Endothelial cell of umbilical vein (primary cell): Measurements from ENCODE around the gene TUFT1. TPM values are rescaled to one million over a fixed set of nuclear protein-coding genes. Genes with fewer than 3 reads are reported as not detected.

Experiments
- BruUV-seq: library from RNA; stranded (reverse); fragments of 400-500 nt; replicated peaks from 2 replicates; lab custom pipeline; 2021; lab: Mats Ljungman, UMichigan
- CTCF ChIA-PET: fragments of 300-600, 350-600 bp; sonication (Branson Sonifier 250); formaldehyde crosslinking; loops from one replicate; lab custom pipeline; 2021; ENCODE audit warnings: antibody characterized with exemption, inconsistent platforms; lab: Charles Lee
- POLR2A ChIA-PET: fragments of 300-600, 350-600 bp; sonication (Branson Sonifier 250); formaldehyde crosslinking; loops from one replicate; lab custom pipeline; 2021; ENCODE audit warnings: antibody characterized with exemption, inconsistent platforms; lab: Charles Lee
- DNase-seq: peaks from one replicate; pipeline ENCODE4 v3.0.0-alpha.2; 2011; ENCODE audit warnings: low read depth, low spot score
- FAIRE-seq: peaks from 2 replicates; lab custom pipeline; 2011; peaks lifted over from hg19 to GRCh38; lab: Jason Lieb, UNC
- H2AFZ ChIP-seq: 2 replicates; pipeline ENCODE4 v1.6.0; 2012; ENCODE audit warnings: low read depth, low read length, control low read depth, inconsistent platforms
- H3K27ac ChIP-seq: 2 replicates; pipeline ENCODE4 v1.5.1; 2011; ENCODE audit warnings: low read depth, mild to moderate bottlenecking, control low read depth, low read length, moderate library complexity; ENCODE audit not compliant: insufficient read depth
- H3K27me3 ChIP-seq, 2 experiments: 2 replicates each; pipeline versions ENCODE4 v1.6.0 to v1.6.1; 2011; ENCODE audit warnings: low read length in 2 of 2, mixed read lengths in 1 of 2; ENCODE audit not compliant: control insufficient read depth in 2 of 2, insufficient read depth in 2 of 2
- H3K36me3 ChIP-seq, 2 experiments: 2 replicates in 1 of 2; 3 replicates in 1 of 2; pipeline ENCODE4 v1.5.1; 2011; ENCODE audit warnings: low read length in 2 of 2, mild to moderate bottlenecking in 1 of 2, moderate library complexity in 1 of 2; ENCODE audit not compliant: control insufficient read depth in 2 of 2, insufficient read depth in 2 of 2; ENCODE audit errors: extremely low read depth in 1 of 2
- H3K4me1 ChIP-seq: 3 replicates; pipeline ENCODE4 v1.5.1; 2011; ENCODE audit warnings: mild to moderate bottlenecking, low read length; ENCODE audit not compliant: control insufficient read depth, insufficient read depth; ENCODE audit errors: extremely low read depth
- H3K4me2 ChIP-seq: 2 replicates; pipeline ENCODE4 v1.6.1; 2011; ENCODE audit warnings: low read length, control low read depth, mixed read lengths; ENCODE audit not compliant: insufficient read depth
- H3K4me3 ChIP-seq, 3 experiments: fragments of 200-600 bp in 1 of 3; sonication (generic), shearing (Covaris generic) in 1 of 3; replicated peaks in 1 of 3; 2 replicates each; pipeline ENCODE4 v1.5.1; 2011 to 2016; ENCODE audit warnings: control low read depth in 3 of 3, low read length in 3 of 3, mild to moderate bottlenecking in 2 of 3, inconsistent platforms in 1 of 3, low read depth in 1 of 3, moderate library complexity in 1 of 3; ENCODE audit not compliant: insufficient read depth in 1 of 3
- H3K79me2 ChIP-seq: 2 replicates; pipeline ENCODE4 v1.6.0; 2012; ENCODE audit warnings: low read length, inconsistent platforms; ENCODE audit not compliant: control insufficient read depth, insufficient read depth
- H3K9ac ChIP-seq: replicated peaks from 2 replicates; pipeline ENCODE3; 2011; ENCODE audit warnings: low read length, control low read depth; ENCODE audit not compliant: insufficient read depth; ENCODE audit errors: extremely low read depth
- H3K9me1 ChIP-seq: replicated peaks from 3 replicates; pipeline ENCODE4 v1.6.0; 2011; ENCODE audit warnings: mild to moderate bottlenecking, low read length; ENCODE audit not compliant: control insufficient read depth, insufficient read depth; ENCODE audit errors: extremely low read depth
- H3K9me3 ChIP-seq: replicated peaks from 2 replicates; pipeline ENCODE4 v1.5.1; 2012; ENCODE audit warnings: low read length, inconsistent platforms; ENCODE audit not compliant: control insufficient read depth, insufficient read depth
- H4K20me1 ChIP-seq: replicated peaks from 2 replicates; pipeline ENCODE3; 2011; ENCODE audit warnings: mild to moderate bottlenecking, low read length; ENCODE audit not compliant: control insufficient read depth, insufficient read depth; ENCODE audit errors: extremely low read depth
- EZH2 ChIP-seq: IDR thresholded peaks from 2 replicates; pipeline ENCODE4 v1.6.1; 2012; ENCODE audit warnings: borderline replicate concordance, low read depth, mild to moderate bottlenecking, moderate library complexity, low read length, inconsistent platforms; ENCODE audit not compliant: severe bottlenecking
- FOS ChIP-seq: IDR thresholded peaks from 2 replicates; pipeline ENCODE4 v1.6.1; 2011; ENCODE audit warnings: mild to moderate bottlenecking, low read length, moderate library complexity, borderline replicate concordance; ENCODE audit not compliant: insufficient read depth
- JUN ChIP-seq: IDR thresholded peaks from 2 replicates; pipeline ENCODE4 v1.6.1; 2011; ENCODE audit warnings: borderline replicate concordance, low read depth; ENCODE audit not compliant: insufficient read length, insufficient read depth
- MYC ChIP-seq: IDR thresholded peaks from one replicate; pipeline ENCODE4 v1.6.1; 2011; ENCODE audit warnings: mild to moderate bottlenecking, low read depth, low read length
- POLR2A ChIP-seq: IDR thresholded peaks from 2 replicates; pipeline ENCODE4 v1.6.1; 2012; ENCODE audit warnings: low read depth, mild to moderate bottlenecking, control low read depth, low read length
- dilution Hi-C: fragments of 300-500 bp; cut with MboI; formaldehyde crosslinking; loops from one replicate; pipeline ENCODE4 v1.15.0; 2019; ENCODE audit warnings: low sequenced_read_pairs; ENCODE audit not compliant: extremely low pct_ligation_motif_present
- intact Hi-C: fragments of 100-400 bp; cut with micrococcal nuclease; formaldehyde crosslinking; loops from one replicate; pipeline ENCODE4 v1.10.0; 2022
- polyA plus RNA-seq, 4 experiments: library from polyadenylated mRNA; depleted of rRNA in 3 of 4; stranded (reverse) in 3 of 4; unstranded in 1 of 4; fragments of >200 nt; gene quantifications; 2 replicates each; pipeline versions ENCODE4 v1.2.1 to v1.2.3, GENCODE V29; 2011 to 2012; ENCODE audit warnings: missing spikeins in 1 of 4
- total RNA-seq: library from RNA; stranded (reverse); gene quantifications from 2 replicates; pipeline ENCODE4 v1.2.3, GENCODE V29; 2021
- TF ChIP-seq, protein P1 (sequence below), 2 donors: IDR thresholded peaks; 1 replicate in 1 of 2; 2 replicates in 1 of 2; pipeline ENCODE4 v1.5.1; 2011; ENCODE audit warnings: low read length in 2 of 2, mild to moderate bottlenecking in 2 of 2, moderate library complexity in 2 of 2, control low read depth in 1 of 2, inconsistent platforms in 1 of 2, low read depth in 1 of 2; ENCODE audit not compliant: insufficient read depth in 1 of 2; ENCODE audit errors: extremely low read depth in 1 of 2

TUFT1 gene
- total and polyA plus RNA-seq, 2 donors (not counting 3 experiments of a cell fraction or from before 2014, with no cell fraction given) = 4.3 to 5.1 TPM

- Histone ChIP-seq H4K20me1 (no peaks in the 10 kb centered on the region), H3K4me1 (peaks cover 12% of the 10 kb centered on the region), H3K4me3 (peak overlapping the region in 2 of 3 experiments; percentile 37 to 38), H3K9ac (peak overlapping the region; percentile 13), H3K9me3 (no peaks in the 10 kb centered on the region), H3K4me2 (peak overlapping the region; percentile 68), H3K27me3 (peaks cover 0 to 2% of the 10 kb centered on the region in 2 experiments), H3K9me1 (no peaks in the 10 kb centered on the region), H2AFZ (peak overlapping the region; percentile 71), H3K36me3 (no peaks in the 10 kb centered on the region), H3K79me2 (no peaks in the 10 kb centered on the region), H3K27ac (no peak overlapping the region)
- POLR2A ChIA-PET = interaction anchor here (1.1 kb wide), 1 partner anchor 51 kb away, joined by 8 read pairs; the partner anchor contains the start of gene POGZ
- DNase-seq (no peak), FAIRE-seq (no peak)
- no TSS peak for BruUV-seq
- intact Hi-C loops (loop anchor here (2.0 kb wide), 1 partner anchor 52 kb away; the partner anchor contains the start of gene POGZ), dilution Hi-C loops (no loop called here)
- TF ChIP-seq MYC (no peak), JUN (no peak), FOS (no peak), EZH2 (no peak), POLR2A (no peak)
- TF ChIP-seq, protein P1, sequence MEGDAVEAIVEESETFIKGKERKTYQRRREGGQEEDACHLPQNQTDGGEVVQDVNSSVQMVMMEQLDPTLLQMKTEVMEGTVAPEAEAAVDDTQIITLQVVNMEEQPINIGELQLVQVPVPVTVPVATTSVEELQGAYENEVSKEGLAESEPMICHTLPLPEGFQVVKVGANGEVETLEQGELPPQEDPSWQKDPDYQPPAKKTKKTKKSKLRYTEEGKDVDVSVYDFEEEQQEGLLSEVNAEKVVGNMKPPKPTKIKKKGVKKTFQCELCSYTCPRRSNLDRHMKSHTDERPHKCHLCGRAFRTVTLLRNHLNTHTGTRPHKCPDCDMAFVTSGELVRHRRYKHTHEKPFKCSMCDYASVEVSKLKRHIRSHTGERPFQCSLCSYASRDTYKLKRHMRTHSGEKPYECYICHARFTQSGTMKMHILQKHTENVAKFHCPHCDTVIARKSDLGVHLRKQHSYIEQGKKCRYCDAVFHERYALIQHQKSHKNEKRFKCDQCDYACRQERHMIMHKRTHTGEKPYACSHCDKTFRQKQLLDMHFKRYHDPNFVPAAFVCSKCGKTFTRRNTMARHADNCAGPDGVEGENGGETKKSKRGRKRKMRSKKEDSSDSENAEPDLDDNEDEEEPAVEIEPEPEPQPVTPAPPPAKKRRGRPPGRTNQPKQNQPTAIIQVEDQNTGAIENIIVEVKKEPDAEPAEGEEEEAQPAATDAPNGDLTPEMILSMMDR (IDR thresholded peaks at IDR 0.05; ENCODE audit: extremely low read depth in 1 of 2, insufficient read depth in 1 of 2, low read depth in 1 of 2, low read length in 2 of 2) = no peak
- CTCF ChIA-PET = interaction anchor here (0.6 to 2.1 kb wide), 7 partner anchors 10 to 326 kb away, joined by 3 to 5 read pairs (median 4); no protein-coding TSS in a partner anchor
Observed at GRCh38 chr1:151510614-151510956, 29.5 kb upstream of the TUFT1 start.
